ENCODE results near the gene DFFB.

The DFFB gene

GRCh38 chr1:3834701-3835100, 22.6 kb upstream of the DFFB start:
- DNase-seq = no peak

DNA sequence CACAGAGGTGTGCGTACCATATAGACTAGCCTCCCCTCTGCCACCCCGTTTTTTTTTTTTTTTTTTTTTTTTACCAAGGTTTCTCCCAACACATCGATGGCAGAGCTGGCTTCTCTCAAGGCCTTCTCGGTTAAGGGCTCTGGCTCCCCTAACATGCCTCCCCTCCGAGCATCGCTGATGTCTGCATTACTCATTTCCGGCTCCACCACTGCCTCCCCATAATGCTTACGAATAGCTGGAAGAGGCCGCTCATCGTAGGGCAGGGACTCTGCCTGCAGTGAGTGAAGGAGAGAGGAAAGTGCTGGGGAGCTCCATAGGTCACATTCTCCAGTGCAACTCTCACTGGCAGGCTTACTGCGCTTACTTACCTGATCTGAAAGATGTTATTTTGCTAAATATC, 20.9 kb upstream of the DFFB start:
- DNase-seq = no peak

DNA sequence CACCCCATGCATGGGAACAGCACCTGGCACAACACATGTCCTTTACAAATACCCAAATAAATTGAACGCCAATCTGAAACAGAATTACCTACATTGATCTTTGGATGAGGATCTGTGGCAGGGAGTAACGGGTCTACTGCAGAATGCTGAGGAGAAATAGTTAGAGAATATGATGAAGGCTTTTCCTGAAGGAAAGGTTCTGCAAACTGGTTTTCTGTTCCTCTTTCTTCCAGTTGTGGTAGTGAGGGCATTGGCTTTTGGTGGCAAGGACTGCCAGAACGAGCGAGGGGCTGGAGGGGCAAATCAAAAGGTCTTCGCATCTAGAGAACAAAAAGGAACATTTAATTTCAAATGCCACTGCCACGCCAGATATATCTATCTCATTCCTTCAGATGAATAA, 20.1 kb upstream of the DFFB start:
- no peak for DNase-seq

DNA sequence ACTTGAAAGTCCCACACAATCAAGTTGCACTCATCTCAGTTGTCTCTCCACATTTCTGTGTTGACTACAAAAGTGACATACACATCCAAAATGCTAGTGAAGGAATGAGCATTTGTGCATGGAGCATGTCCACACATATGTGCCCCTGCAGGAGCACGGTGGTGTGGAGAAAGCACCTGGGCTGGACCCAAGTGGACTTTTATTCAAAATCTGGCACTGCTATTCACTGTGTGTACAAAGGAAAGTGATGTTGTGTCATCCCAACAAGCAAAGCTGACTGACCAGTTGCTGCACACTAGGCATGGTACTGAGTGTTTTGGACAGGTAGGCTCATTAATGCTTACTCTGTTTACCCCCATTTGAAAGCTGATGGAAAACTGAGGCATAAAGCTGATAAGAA, 19.6 kb upstream of the DFFB start:
- no peak for DNase-seq

DNA sequence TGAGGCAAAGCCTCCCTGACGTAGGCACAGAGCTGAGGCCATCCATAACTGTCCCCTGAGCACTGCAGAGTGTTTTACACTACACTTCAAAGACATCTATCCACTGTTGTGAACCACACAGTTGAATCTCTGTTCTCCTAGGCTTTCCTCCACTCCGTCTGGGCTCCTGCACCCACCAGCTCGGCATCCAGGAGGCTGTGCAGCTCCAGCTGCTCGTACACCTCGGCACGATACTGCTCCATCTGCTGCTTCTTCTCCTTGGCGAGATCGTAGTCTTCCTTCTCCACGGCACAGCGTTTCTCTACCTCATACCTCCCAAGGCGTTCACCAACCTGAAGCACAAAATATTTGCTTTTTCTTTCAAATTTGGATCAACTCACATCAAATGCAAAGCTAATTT, 18.5 kb upstream of the DFFB start:
- DNase-seq = no peak

DNA sequence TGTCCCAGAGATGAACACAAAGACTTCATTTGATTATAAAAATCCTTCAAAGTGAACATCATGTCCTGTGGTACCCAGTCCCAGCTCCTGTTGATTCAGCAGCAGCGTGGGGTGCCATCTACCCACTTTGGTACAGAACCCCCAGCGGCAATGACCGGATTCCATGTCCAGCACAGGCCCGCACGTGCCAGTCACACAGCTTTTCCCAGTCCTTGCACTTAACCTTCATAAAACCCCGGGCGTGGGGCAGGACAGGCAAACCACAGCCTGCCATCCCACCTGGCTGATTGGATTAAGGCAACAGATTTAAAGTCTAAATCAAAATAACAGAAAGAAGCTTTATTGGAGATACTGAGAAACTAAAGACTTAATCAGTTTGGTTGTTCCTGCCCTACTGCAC, 15.8 kb upstream of the DFFB start:
- DNase-seq = no peak

DNA sequence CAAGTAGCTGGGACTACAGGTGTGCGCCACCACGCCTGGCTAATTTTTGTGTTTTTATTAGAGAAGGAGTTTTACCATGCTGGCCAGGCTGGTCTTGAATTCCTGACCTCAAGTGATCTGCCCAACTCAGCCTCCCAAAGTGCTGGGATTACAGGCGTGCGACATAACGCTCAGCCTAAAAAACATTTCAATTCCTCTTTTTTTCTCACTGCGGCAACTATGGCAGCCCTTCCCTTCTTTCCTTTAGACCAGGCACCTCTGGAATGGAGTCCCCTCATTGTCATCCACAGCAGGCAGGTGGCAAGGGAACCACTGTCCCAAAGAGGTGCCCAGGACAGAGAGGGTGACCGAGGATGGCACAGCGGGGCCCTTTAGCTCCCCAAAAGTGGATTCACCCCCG, 14.4 kb upstream of the DFFB start:
- no peak for DNase-seq

DNA sequence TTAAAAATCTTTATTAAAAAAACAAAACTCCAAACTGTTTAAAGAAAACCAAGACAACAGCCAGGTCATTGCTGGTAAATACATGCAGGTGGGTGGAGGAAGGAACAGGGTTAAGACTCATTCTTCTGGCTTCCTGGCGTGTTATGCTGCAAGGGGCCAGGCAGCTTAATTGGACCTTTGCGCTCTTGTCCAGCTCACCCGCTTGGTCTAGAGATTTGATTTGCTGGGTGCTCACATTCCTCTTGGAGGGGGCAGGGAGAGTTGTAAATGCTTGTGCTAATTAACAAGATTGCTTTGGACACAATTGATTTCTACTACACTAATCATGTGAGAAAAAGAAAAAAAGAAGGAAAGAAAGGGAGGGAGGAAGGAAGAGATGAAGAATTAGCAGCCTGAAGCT, 10.7 kb upstream of the DFFB start:
- DNase-seq = no peak

GRCh38 chr1:3847081-3847480, 10.2 kb upstream of the DFFB start:
- no peak for DNase-seq

DNA sequence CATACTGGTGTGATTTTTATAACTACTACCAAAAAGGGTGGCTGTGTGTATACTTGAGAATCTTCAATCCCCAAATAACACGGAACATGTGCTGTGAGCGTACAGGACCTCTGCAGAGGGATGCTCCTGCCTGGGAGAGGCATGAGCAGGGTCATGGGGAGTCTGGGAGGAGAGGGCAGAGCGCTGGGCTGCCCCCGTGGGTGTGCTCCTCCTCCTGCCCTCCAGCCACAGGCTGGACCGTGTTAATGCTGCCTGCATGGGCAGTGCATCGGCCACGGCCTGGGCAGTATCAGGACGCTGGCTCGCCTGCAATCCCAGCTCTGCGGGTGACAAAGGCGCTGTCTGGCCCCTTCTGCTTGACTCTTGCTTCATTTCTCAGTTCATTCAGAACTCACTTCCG, 6.4 kb upstream of the DFFB start:
- DNase-seq = no peak

DNA sequence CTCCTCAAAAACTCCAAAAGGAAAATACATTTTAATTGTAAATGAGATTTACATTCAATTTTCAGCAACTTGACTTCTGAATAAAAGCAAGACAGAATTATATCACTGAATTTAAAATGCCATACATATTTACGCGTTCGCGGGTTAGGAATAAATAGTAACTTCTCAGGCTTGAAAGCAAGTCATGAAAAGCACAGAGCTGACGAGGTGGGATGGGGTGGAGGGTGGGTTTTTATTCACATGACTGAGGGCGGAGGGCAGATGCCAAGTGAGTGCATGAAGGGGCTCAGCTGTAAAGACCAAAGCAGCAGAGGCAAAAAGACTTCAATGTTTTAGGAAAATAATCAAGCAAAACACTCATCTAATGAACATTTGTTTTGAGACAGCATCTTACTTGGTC, 6.0 kb upstream of the DFFB start:
- no peak for DNase-seq

GRCh38 chr1:3852091-3852490, 5.2 kb upstream of the DFFB start:
- no peak for DNase-seq

- DNase-seq = no peak
Observed at GRCh38 chr1:3852711-3853485, 4.4 kb upstream of the DFFB start.

- DNase-seq = no peak
Observed at GRCh38 chr1:3857791-3858129, 484 bp downstream of the DFFB start.

DNA sequence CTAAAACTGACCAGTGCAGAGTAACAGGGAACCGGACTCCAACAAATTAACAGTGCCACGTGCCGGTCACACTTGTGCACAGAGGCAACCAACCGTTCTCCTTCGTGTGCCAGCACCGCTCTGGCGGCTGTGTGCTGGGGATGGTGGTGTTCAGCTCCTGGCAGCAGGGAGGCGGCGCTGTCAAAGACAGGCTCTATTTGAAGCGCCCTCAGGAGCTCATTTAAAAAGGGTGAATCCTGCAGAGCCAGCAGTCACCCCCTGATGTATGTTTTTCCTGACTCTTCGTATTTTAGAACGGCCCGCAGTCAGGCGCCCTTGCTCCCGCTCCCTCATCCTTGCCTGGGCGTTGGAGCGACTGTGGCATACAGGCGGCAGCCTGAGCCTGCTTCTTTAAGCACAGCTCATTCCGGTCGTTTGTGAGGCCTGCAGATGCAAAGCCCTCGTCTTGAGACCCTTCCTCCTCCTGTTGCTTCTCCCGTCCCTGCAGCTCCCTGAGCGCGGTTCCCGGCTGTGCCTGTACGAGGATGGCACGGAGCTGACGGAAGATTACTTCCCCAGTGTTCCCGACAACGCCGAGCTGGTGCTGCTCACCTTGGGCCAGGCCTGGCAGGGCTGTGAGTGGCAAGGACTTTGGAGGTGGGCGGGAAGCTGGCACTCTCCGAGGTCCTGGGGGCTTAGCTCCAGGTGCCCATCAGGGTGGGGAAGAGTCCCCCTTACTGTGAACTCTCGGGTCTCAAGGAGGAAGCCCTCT, 1.1 kb downstream of the DFFB start:
- DNase-seq = no peak

- DNase-seq = no peak
Observed at GRCh38 chr1:3863231-3863935, 6.1 kb downstream of the DFFB start.

GRCh38 chr1:3864884-3865283, 7.6 kb downstream of the DFFB start:
- DNase-seq = no peak

GRCh38 chr1:3865606-3866160, 8.4 kb downstream of the DFFB start:
- no peak for DNase-seq

DNA sequence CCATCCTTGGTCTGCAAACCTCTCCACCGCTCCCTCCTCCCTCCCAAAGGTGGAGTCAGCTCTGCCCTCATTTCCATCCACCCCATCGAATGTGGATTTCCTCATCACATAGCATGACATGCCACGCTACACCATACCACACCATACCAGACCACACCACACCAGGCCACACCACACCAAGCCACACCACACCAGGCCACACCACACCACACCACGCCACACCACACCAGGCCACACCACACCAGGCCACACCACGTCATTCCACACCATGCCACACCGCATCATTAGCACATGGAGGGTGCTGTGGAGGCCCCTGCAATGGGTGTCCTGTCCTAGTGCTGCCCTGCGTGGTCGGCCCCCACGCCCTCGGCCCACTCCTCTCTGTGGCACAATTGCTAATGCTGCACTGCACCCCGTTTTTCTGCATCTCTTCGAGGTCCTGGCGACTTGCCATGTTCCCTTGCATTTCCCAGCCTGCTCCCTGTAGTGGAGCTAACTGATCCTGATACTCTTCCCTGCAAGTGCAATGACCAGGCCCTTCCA, 11.3 kb downstream of the DFFB start:
- DNase-seq = no peak

DNA sequence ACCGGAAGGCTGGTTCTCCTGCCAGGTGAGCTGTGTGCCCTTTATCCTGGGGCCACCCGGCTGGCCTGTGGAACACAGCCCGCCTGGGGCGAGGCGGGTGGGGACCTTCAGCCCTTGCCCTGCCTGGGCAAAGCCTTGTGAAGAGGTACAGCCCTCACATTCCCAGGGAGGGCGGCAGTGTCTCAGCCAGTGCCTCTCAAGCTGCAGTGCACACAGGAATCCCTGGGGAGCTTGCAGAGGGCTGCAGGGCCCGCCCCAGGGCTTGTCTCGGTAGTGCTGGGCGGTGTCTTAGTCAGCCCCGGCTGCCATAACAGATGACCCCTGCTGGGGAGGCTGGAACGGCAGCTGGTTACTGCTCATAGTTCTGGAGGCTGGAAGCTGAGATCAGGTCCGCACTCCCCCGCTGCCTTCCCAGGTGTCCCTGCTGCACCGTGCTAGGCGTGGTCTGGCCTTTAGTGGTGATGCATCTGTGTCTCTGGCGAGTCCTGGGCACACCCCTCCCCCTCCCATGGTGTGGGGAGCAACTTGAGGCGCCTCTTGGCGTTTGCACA, 12.6 kb downstream of the DFFB start:
- DNase-seq = no peak

DNA sequence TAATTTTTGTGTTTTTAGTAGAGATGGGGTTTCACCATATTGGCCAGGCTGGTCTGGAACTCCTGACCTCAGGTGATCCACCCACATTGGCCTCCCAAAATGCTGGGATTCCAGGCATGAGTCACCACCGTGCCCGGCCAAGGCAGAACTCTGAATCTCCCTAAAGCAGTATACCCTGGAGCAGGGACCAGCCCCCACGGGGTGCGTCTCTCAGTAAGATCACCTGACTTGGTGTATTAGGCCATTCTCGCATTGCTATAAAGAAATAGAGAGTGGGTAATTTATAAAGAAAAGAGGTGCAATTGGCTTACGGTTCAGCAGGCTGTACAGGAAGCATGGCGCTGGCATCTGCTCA, 14.2 kb downstream of the DFFB start:
- DNase-seq = no peak

GRCh38 chr1:3872546-3872945, 15.3 kb downstream of the DFFB start:
- DNase-seq = no peak

- DNase-seq = no peak
Observed at GRCh38 chr1:3874736-3875135, 17.5 kb downstream of the DFFB start.

Data from right forelimb (tissue), 1 donor.